ENCODE measurements around the gene PLA2G4A. TPM values are rescaled to one million over a fixed set of nuclear protein-coding genes. Genes with fewer than 3 reads are reported as not detected.
"Not testable (repeated sequence)": the region's sequence is repeated elsewhere in the genome, so short reads cannot be mapped to it uniquely, and the experiment has no call there.

Gene PLA2G4A
- total and polyA plus RNA-seq, 9 donors, result 1.7 to 19.0 (median 9.0) TPM

GRCh38 chr1:186904361-186904760 is 75.6 kb downstream of the PLA2G4A start:
- Histone ChIP-seq H3K27me3 (no peaks in the 10 kb centered on the region), H3K4me3 (no peak overlapping the region), H3K4me1 (ENCODE audit: insufficient read depth) (no peaks in the 10 kb centered on the region), H3K36me3 (no peaks in the 10 kb centered on the region), H3K27ac (no peak overlapping the region), H3K9me3 (no peaks in the 10 kb centered on the region)
- intact Hi-C loops (cut with DNase I), result no loop called here
- WGBS, 3 donors, result 66 to 79% (median 67%) methylated on average over 3 of the region's 3 CpGs
- TF ChIP-seq EP300 (IDR thresholded peaks at IDR 0.05) (no peak), POLR2A (IDR thresholded peaks at IDR 0.05) (no peak), CTCF (IDR thresholded peaks at IDR 0.05) (no peak)
- DNase-seq, result no peak

DNA sequence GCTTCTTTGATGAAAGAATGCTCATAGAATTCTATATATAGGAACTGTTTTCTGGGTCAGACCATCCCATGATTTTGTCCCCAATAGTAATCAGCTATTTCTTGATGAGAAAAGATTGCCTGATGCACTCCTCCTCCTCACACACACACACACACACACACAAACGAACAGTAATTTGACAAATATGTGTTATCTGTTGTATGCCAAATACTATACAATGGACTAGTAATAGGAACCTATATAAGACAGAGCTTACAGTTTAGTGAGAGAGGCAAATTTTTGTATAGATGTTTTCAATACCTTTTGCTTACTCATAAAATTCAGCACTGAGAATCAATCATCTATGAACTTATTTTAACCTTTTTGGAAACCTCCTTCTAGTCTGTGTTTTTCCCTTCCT is 76.8 kb downstream of the PLA2G4A start:
- Histone ChIP-seq H3K4me3 (no peak overlapping the region), H3K27me3 (no peaks in the 10 kb centered on the region), H3K4me1 (ENCODE audit: insufficient read depth) (no peaks in the 10 kb centered on the region), H3K27ac (no peak overlapping the region), H3K9me3 (no peaks in the 10 kb centered on the region), H3K36me3 (no peaks in the 10 kb centered on the region)
- TF ChIP-seq POLR2A (IDR thresholded peaks at IDR 0.05) (no peak), CTCF (IDR thresholded peaks at IDR 0.05) (no peak), EP300 (IDR thresholded peaks at IDR 0.05) (no peak)
- 59 to 70% (median 66%) methylated on average over 1 of the region's 1 CpG for WGBS, 3 donors
- intact Hi-C loops (cut with DNase I), result no loop called here
- no peak for DNase-seq

DNA sequence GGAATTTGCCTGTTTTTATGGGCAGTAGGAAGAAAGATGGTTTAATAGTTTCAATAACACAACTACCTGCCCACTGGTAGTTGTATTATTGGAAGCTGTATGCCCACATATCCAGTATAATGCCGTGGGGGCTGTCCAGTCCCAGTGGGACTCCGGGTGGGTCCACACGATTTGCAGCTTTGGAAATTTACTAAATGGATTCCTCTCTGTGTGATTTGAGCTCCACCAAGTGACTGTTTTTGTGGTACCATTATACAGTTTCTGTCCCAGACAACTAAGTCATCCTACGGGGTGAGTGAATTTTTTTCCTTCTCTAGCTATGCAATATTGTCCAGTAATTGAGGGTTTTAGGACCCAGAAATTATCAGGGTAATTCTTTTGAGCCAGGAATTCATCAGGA is 86.8 kb downstream of the PLA2G4A start:
- Histone ChIP-seq H3K27ac (no peak overlapping the region), H3K4me3 (no peak overlapping the region), H3K9me3 (no peaks in the 10 kb centered on the region), H3K4me1 (ENCODE audit: insufficient read depth) (no peaks in the 10 kb centered on the region), H3K27me3 (no peaks in the 10 kb centered on the region), H3K36me3 (no peaks in the 10 kb centered on the region)
- 75 to 89% (median 87%) methylated on average over 4 of the region's 4 CpGs for WGBS, 3 donors
- TF ChIP-seq CTCF (IDR thresholded peaks at IDR 0.05) (no peak), EP300 (IDR thresholded peaks at IDR 0.05) (no peak), POLR2A (IDR thresholded peaks at IDR 0.05) (no peak)
- intact Hi-C loops (cut with DNase I), result no loop called here
- no peak for DNase-seq

DNA sequence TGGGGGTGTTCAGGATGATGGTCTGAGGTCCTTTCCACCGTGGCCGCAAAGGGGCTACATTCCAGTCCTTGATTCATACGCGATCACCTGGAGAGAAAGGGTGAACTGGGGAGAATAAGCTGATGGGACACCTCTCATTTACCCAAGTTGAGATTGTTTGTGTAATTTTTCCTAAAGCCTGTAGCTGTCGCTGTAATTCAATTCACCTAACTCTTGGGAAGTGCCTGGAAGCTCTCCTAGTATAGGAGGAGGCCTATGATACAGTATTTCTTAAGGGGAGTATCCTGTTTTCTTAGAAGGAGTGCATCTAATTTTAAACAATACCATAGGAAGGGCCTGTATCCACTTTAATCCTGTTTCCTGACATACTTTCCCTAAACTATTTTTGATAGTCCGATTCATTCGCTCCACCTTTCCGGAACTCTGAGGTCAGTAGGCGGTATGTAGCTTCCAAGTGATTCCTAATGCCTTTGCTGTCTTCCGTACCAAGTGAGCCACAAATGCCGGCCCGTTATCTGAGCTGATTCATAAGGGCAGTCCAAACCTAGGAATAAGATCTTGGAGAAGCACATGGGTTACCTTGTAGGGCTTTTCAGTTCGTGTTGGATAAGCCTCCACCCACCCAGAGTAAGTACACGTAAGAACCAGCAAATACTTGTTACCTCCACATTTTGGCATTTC is 88.5 kb downstream of the PLA2G4A start:
- H3K4me3 ChIP-seq; H3K4me1 ChIP-seq (ENCODE audit: insufficient read depth); H3K27ac ChIP-seq; intact Hi-C loops (cut with DNase I); DNase-seq; H3K9me3 ChIP-seq; H3K36me3 ChIP-seq; H3K27me3 ChIP-seq: not testable (repeated sequence)
- 82 to 87% (median 85%) methylated on average over 14 of the region's 14 CpGs for WGBS, 3 donors

- H3K4me1 ChIP-seq (ENCODE audit: insufficient read depth); DNase-seq; intact Hi-C loops (cut with DNase I); H3K36me3 ChIP-seq; H3K27me3 ChIP-seq; H3K27ac ChIP-seq; H3K9me3 ChIP-seq; H3K4me3 ChIP-seq: not testable (repeated sequence)
- 90 to 94% (median 93%) methylated on average over 5 of the region's 5 CpGs for WGBS, 3 donors
These were observed 92.6 kb downstream of the PLA2G4A start for GRCh38 chr1:186921386-186921785.

DNA sequence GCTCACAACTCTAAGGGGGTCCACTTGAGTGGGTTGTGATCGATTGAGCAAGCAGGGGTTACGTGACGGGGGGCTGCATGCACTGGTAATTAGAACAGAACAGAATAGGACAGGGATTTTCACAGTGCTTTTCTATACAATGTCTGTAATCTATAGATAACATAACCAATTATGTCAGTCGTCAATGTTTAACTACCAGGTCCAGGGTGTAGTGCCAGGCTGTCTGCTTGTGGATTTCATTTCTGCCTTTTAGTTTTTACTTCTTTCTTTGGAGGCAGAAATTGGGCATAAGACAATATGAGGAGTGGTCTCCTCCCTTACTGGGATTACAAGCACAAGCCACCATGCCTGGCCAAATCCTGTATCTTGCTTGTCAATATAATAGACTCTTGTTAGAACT is 94.1 kb downstream of the PLA2G4A start:
- H3K4me1 ChIP-seq (ENCODE audit: insufficient read depth); DNase-seq; H3K27me3 ChIP-seq; intact Hi-C loops (cut with DNase I); H3K9me3 ChIP-seq; H3K27ac ChIP-seq; H3K4me3 ChIP-seq; H3K36me3 ChIP-seq: not testable (repeated sequence)
- 60 to 72% (median 70%) methylated on average over 4 of the region's 4 CpGs for WGBS, 3 donors
